GM12878 (cell line): ENCODE measurements around the gene FOSB. TPM values are rescaled to one million over a fixed set of nuclear protein-coding genes. Genes with fewer than 3 reads are reported as not detected.

Experiments used
- ATAC-seq: fragments of 200-7000 bp; cut with Tn5 transposase; 3 replicates; pipeline ENCODE4 v1.9.1; 2020; ENCODE audit warnings: mild to moderate bottlenecking, moderate library complexity
- BruUV-seq: library from RNA; stranded (reverse); fragments of 400-500 nt; replicated peaks from 2 replicates; lab custom pipeline; 2021; lab: Mats Ljungman, UMichigan
- CTCF ChIA-PET: fragments of 300-600 bp; sonication (Branson Sonifier 250); formaldehyde crosslinking; extraction: SDS; loops from one replicate; lab custom pipeline; 2021; ENCODE audit warnings: inconsistent platforms; lab: Yijun Ruan, JAX
- POLR2A ChIA-PET: fragments of 350-600 bp; formaldehyde crosslinking; extraction: SDS; loops from one replicate; lab custom pipeline; 2021; ENCODE audit warnings: inconsistent platforms; lab: Charles Lee
- RAD21 ChIA-PET: fragments of 300-600 bp; sonication (Branson Sonifier 250); formaldehyde crosslinking; loops from one replicate; lab custom pipeline; 2023; ENCODE audit warnings: antibody characterized with exemption; ENCODE audit not compliant: unreplicated experiment; lab: Charles Lee
- SMC1A ChIA-PET: fragments of 300-600 bp; sonication (Branson Sonifier 250); formaldehyde crosslinking; loops from one replicate; lab custom pipeline; 2023; ENCODE audit not compliant: unreplicated experiment, uncharacterized antibody; lab: Charles Lee
- DNase-seq: peaks from one replicate; pipeline ENCODE4 v3.0.0-alpha.2; 2011; ENCODE audit warnings: low read depth, low spot score
- FAIRE-seq: peaks from 3 replicates; lab custom pipeline; 2011; peaks lifted over from hg19 to GRCh38; lab: Jason Lieb, UNC
- H2AFZ ChIP-seq: 2 replicates; pipeline ENCODE4 v1.6.0; 2011; ENCODE audit warnings: low read depth, low read length, control low read depth; ENCODE audit not compliant: control insufficient read depth
- H3K27ac ChIP-seq: 2 replicates; pipeline ENCODE4 v1.5.1; 2011; ENCODE audit warnings: control low read depth; ENCODE audit not compliant: control insufficient read depth, insufficient read depth
- H3K27me3 ChIP-seq, 2 experiments: replicated peaks in 1 of 2; 2 replicates each; pipeline versions ENCODE4 v1.6.0 to v1.6.1; 2011; ENCODE audit warnings: low read length in 1 of 2; ENCODE audit not compliant: control insufficient read depth in 2 of 2, insufficient read depth in 2 of 2
- H3K36me3 ChIP-seq, 2 experiments: 2 replicates each; pipeline ENCODE4 v1.5.1; 2011; ENCODE audit warnings: low read length in 1 of 2; ENCODE audit not compliant: control insufficient read depth in 2 of 2, insufficient read depth in 2 of 2
- H3K4me1 ChIP-seq: 2 replicates; pipeline ENCODE4 v1.6.1; 2011; ENCODE audit warnings: mild to moderate bottlenecking, low read length, moderate library complexity, mixed read lengths; ENCODE audit not compliant: control insufficient read depth, insufficient read depth
- H3K4me2 ChIP-seq: 2 replicates; pipeline ENCODE4 v1.6.0; 2011; ENCODE audit warnings: control low read depth; ENCODE audit not compliant: control insufficient read depth, insufficient read depth
- H3K4me3 ChIP-seq: fragments of 200-600 bp; sonication (generic); 2 replicates; pipeline ENCODE4 v1.5.1; 2016
- H3K79me2 ChIP-seq: 2 replicates; pipeline ENCODE4 v1.6.0; 2011; ENCODE audit warnings: low read length; ENCODE audit not compliant: control insufficient read depth, insufficient read depth
- H3K9ac ChIP-seq: 2 replicates; pipeline ENCODE4 v1.8.0; 2011; ENCODE audit warnings: low read length, control low read depth, mixed read lengths; ENCODE audit not compliant: control insufficient read depth, insufficient read depth
- H3K9me3 ChIP-seq: replicated peaks from 3 replicates; pipeline ENCODE4 v1.5.1; 2011; ENCODE audit warnings: mild to moderate bottlenecking, low read length; ENCODE audit not compliant: control insufficient read depth, insufficient read depth
- H4K20me1 ChIP-seq: 2 replicates; pipeline ENCODE4 v1.6.0; 2011; ENCODE audit not compliant: control insufficient read depth, insufficient read depth
- ATF7 ChIP-seq: fragments of 450-650 bp; IDR thresholded peaks from 2 replicates; pipeline ENCODE4 v1.6.1; 2016; ENCODE audit warnings: low read depth, mild to moderate bottlenecking
- BRCA1 ChIP-seq: IDR thresholded peaks from 2 replicates; pipeline ENCODE4 v1.6.1; 2011; ENCODE audit warnings: low read depth, low read length, improper control_type of control experiment
- CREB1 ChIP-seq: IDR thresholded peaks from 2 replicates; pipeline ENCODE4 v1.6.1; 2012; ENCODE audit warnings: low read depth, mild to moderate bottlenecking, inconsistent platforms
- CUX1 ChIP-seq: IDR thresholded peaks from 2 replicates; pipeline ENCODE4 v1.6.1; 2012; ENCODE audit warnings: improper control_type of control experiment, low read depth, low read length; ENCODE audit not compliant: insufficient replicate concordance
- HDGF ChIP-seq: fragments of 450-650 bp; IDR thresholded peaks from 2 replicates; pipeline ENCODE4 v1.6.1; 2016; ENCODE audit warnings: antibody characterized with exemption
- IKZF2 ChIP-seq, 2 experiments: fragments of 450-650 bp; IDR thresholded peaks; 2 replicates each; pipeline ENCODE4 v1.6.1; 2017; ENCODE audit warnings: mild to moderate bottlenecking in 2 of 2, moderate library complexity in 2 of 2
- MYC ChIP-seq: IDR thresholded peaks from 2 replicates; pipeline ENCODE4 v1.6.1; 2011; ENCODE audit warnings: mild to moderate bottlenecking, low read length, moderate library complexity, inconsistent platforms; ENCODE audit not compliant: insufficient read depth, insufficient replicate concordance, insufficient read length, severe bottlenecking
- NBN ChIP-seq: fragments of 450-650 bp; IDR thresholded peaks from 2 replicates; pipeline ENCODE4 v1.6.1; 2016
- RELA ChIP-seq: fragments of 450-650 bp; IDR thresholded peaks from 2 replicates; pipeline ENCODE4 v1.8.0; 2014; ENCODE audit warnings: borderline replicate concordance; ENCODE audit not compliant: partially characterized antibody
- SPI1 ChIP-seq: IDR thresholded peaks from 2 replicates; pipeline ENCODE4 v1.6.1; 2011; ENCODE audit warnings: low read depth, mild to moderate bottlenecking, low read length, moderate library complexity, borderline replicate concordance; ENCODE audit not compliant: insufficient read depth
- TARDBP ChIP-seq: IDR thresholded peaks from 2 replicates; pipeline ENCODE4 v1.6.1; 2016; ENCODE audit warnings: borderline replicate concordance
- ZZZ3 ChIP-seq: IDR thresholded peaks from 2 replicates; pipeline ENCODE4 v1.6.1; 2011; ENCODE audit warnings: low read depth; ENCODE audit not compliant: control insufficient read depth, insufficient read length
- WGBS: methylation state at CpG from one replicate; pipeline ENCODE4 v1.1.6; 2016; ENCODE audit warnings: low lambda C conversion rate; ENCODE audit not compliant: insufficient replicate concordance, insufficient coverage; ENCODE audit errors: missing lambda C conversion rate; 5-methylcytosine and 5-hydroxymethylcytosine counted together
- in situ Hi-C: fragments of 300-500 bp; cut with MboI; formaldehyde crosslinking; loops from 9 replicates; pipeline ENCODE4 v1.14.3; 2018; ENCODE audit warnings: mixed read lengths
- intact Hi-C: fragments of 100-400 bp; cut with micrococcal nuclease; formaldehyde crosslinking; loops from one replicate; pipeline ENCODE4 v1.14.2; 2022; ENCODE audit not compliant: unreplicated experiment
- polyA plus RNA-seq, 11 experiments: library from polyadenylated mRNA; depleted of rRNA in 4 of 11; unstranded in 6 of 11; stranded (reverse) in 5 of 11; fragments of >200 nt; fragmentation: Nextera tagmentation in 4 of 11; fragmentation: Illumina TruSeq in 1 of 11; extraction: Ambion mirVana in 4 of 11; extraction: Trizol in 1 of 11; gene quantifications; 1 replicate in 1 of 11; 2 replicates in 10 of 11; pipeline versions ENCODE4 v1.2.1 to v1.2.3, GENCODE V29; 2011 to 2016; ENCODE audit warnings: inconsistent platforms in 2 of 11, missing spikeins in 2 of 11, low read depth in 1 of 11
- total RNA-seq, 4 experiments: library from RNA; depleted of rRNA in 3 of 4; stranded (reverse); fragments of >200 nt in 3 of 4; fragmentation: Illumina TruSeq in 1 of 4; extraction: Trizol in 1 of 4; gene quantifications; 2 replicates each; pipeline versions ENCODE4 v1.2.1 to v1.2.3, GENCODE V29; 2013 to 2021
- TF ChIP-seq, protein P1 (sequence below): IDR thresholded peaks from 2 replicates; pipeline ENCODE4 v1.6.1; 2011; ENCODE audit warnings: low read depth, low read length, improper control_type of control experiment, borderline replicate concordance
- TF ChIP-seq, protein P2 (sequence below): fragments of 450-650 bp; IDR thresholded peaks from 2 replicates; pipeline ENCODE4 v1.6.1; 2017; ENCODE audit warnings: mild to moderate bottlenecking, low read depth, inconsistent platforms; ENCODE audit not compliant: poor library complexity, severe bottlenecking

Gene FOSB
- total and polyA plus RNA-seq, 10 of the 15 experiments (the other 5 are each of a cell fraction or from before 2014, with no cell fraction given), result 0.06 to 0.56 (median 0.26) TPM

DNA sequence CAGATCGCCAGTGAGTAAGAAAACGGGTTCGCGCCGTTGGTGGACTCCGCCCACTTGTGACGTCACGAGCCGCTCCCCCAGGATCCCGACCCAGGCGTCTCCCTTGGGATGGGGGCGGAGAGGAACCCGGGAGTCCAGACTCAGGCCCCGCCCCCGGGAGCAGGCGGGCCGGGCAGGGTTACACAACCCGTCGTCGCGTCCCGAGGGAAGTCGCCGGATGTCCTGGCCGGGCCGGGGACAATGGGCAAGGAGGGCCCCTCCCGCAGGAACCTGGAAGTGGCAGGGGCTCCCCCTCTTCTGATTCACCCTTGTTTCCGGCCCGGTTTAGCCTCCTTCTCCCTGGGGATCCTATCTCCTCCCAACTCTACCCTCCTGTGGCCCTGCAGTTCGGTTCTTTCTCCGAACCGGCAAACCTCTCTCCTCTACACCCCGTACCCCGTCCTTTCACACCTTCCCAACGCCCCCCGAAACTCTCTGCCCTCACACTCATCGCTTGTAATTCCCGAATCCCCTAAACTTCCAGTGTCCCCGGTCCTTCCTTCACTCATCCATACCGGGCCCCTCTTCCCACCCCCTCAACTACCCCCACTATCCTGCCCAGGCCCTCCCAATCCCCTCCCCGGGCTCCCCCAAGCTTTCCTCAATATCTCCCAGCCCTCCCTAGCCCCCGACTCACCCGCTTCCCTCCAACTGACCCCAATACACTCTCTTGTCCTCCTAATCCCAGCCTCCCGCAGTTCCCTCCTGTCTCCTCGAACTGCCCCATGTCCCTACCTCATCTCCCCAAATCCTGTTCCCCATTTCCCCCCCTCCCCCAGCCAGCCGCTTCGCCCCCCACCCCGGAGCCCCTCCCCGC, 24.1 kb upstream of the FOSB start:
- ChIA-PET POLR2A (interaction anchor here (0.5 kb wide), 1 partner anchor 19 kb away, joined by 6 read pairs; no protein-coding TSS in a partner anchor), SMC1A (no interaction called here), CTCF (interaction anchor here (6.6 kb wide), 1 partner anchor 34 kb away, joined by 385 read pairs; no protein-coding TSS in a partner anchor), RAD21 (interaction anchor here (0.7 kb wide), 1 partner anchor 198 kb away, joined by 3 read pairs; no protein-coding TSS in a partner anchor)
- peak overlapping the region; percentile 73 for H3K4me3 ChIP-seq
- H3K9ac ChIP-seq, result peak overlapping the region; percentile 36; the same call in 1 of the 2 replicates
- 1% methylated on average over 38 of the region's 49 CpGs for whole genome bisulfite sequencing
- peak; percentile 43 for ATAC-seq
- no TSS peak for BruUV-seq
- no peak for DNase-seq
- intact Hi-C loops, result loop anchor here (5.0 kb wide), 1 partner anchor 199 kb away; no protein-coding TSS in a partner anchor
- FAIRE-seq, result peak; percentile 47
- H3K4me2 ChIP-seq, result peak overlapping the region; percentile 64
- peak overlapping the region; percentile 62 for H2AFZ ChIP-seq
- in situ Hi-C loops, result loop anchor here (5.0 kb wide), 1 partner anchor 34 kb away; no protein-coding TSS in a partner anchor
- no peaks in the 10 kb centered on the region for H3K36me3 ChIP-seq
- no peaks in the 10 kb centered on the region for H3K79me2 ChIP-seq
- no peaks in the 10 kb centered on the region for H3K27me3 ChIP-seq
- H3K9me3 ChIP-seq, result no peaks in the 10 kb centered on the region
- H4K20me1 ChIP-seq, result no peaks in the 10 kb centered on the region
- H3K27ac ChIP-seq, result peak overlapping the region; percentile 67
- peaks cover 23% of the 10 kb centered on the region for H3K4me1 ChIP-seq
- TF ChIP-seq ZZZ3 (no peak), TARDBP (no peak), CUX1 (peak; percentile 17), HDGF (0 out of 2 replicates have a peak, but pooled peaks have one; percentile 69), RELA (peak; percentile 68), CREB1 (peak; percentile 69), NBN (peak; percentile 97), BRCA1 (peak; percentile 46; the same call in 1 of the 2 replicates), ATF7 (peak; percentile 67), MYC (no peak), IKZF2 (IDR thresholded peaks at IDR 0.05) (peak; percentile 97 to 98), SPI1 (0 out of 2 replicates have a peak, but pooled peaks have one; percentile 20)
- TF ChIP-seq, protein P1, sequence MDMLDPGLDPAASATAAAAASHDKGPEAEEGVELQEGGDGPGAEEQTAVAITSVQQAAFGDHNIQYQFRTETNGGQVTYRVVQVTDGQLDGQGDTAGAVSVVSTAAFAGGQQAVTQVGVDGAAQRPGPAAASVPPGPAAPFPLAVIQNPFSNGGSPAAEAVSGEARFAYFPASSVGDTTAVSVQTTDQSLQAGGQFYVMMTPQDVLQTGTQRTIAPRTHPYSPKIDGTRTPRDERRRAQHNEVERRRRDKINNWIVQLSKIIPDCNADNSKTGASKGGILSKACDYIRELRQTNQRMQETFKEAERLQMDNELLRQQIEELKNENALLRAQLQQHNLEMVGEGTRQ, result no peak
- TF ChIP-seq, protein P2, sequence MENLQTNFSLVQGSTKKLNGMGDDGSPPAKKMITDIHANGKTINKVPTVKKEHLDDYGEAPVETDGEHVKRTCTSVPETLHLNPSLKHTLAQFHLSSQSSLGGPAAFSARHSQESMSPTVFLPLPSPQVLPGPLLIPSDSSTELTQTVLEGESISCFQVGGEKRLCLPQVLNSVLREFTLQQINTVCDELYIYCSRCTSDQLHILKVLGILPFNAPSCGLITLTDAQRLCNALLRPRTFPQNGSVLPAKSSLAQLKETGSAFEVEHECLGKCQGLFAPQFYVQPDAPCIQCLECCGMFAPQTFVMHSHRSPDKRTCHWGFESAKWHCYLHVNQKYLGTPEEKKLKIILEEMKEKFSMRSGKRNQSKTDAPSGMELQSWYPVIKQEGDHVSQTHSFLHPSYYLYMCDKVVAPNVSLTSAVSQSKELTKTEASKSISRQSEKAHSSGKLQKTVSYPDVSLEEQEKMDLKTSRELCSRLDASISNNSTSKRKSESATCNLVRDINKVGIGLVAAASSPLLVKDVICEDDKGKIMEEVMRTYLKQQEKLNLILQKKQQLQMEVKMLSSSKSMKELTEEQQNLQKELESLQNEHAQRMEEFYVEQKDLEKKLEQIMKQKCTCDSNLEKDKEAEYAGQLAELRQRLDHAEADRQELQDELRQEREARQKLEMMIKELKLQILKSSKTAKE, result peak; percentile 20
